DND-41 (cell line): Measurements from ENCODE around the gene CCDC60.

Experiments
- ATAC-seq: fragments of 200-7000 bp; cut with Tn5 transposase; 3 replicates; pipeline ENCODE4 v1.9.1; 2021; ENCODE audit warnings: low read depth; ENCODE audit not compliant: insufficient read depth
- DNase-seq: peaks from one replicate; pipeline ENCODE4 v3.0.0-alpha.2; 2020
- H2AFZ ChIP-seq: 2 replicates; pipeline ENCODE4 v1.6.0; 2012; ENCODE audit warnings: low read depth, low read length
- H3K27ac ChIP-seq: 2 replicates; pipeline ENCODE4 v1.5.1; 2012; ENCODE audit warnings: low read length, inconsistent platforms
- H3K27me3 ChIP-seq: fragments of 200-600 bp; sonication (generic); 2 replicates; pipeline ENCODE4 v1.6.0; 2012; ENCODE audit warnings: low read length, mild to moderate bottlenecking, inconsistent platforms; ENCODE audit not compliant: insufficient read depth, poor library complexity
- H3K36me3 ChIP-seq: 2 replicates; pipeline ENCODE4 v1.5.1; 2012; ENCODE audit warnings: low read length, inconsistent platforms; ENCODE audit not compliant: insufficient read depth
- H3K4me1 ChIP-seq: 2 replicates; pipeline ENCODE4 v1.5.1; 2012; ENCODE audit warnings: mild to moderate bottlenecking, low read length; ENCODE audit not compliant: insufficient read depth
- H3K4me2 ChIP-seq: 2 replicates; pipeline ENCODE4 v1.6.0; 2012; ENCODE audit warnings: mild to moderate bottlenecking, moderate library complexity, low read length, inconsistent platforms; ENCODE audit not compliant: insufficient read depth
- H3K4me3 ChIP-seq, 2 experiments: fragments of 200-600 bp in 1 of 2; shearing (Covaris generic) in 1 of 2; 2 replicates each; pipeline ENCODE4 v1.5.1; 2012 to 2016; ENCODE audit warnings: inconsistent platforms in 2 of 2, low read length in 2 of 2, mild to moderate bottlenecking in 2 of 2, low read depth in 1 of 2, moderate library complexity in 1 of 2
- H3K79me2 ChIP-seq: 2 replicates; pipeline ENCODE4 v1.6.0; 2012; ENCODE audit warnings: low read length, inconsistent platforms; ENCODE audit not compliant: insufficient read depth
- H3K9ac ChIP-seq: 2 replicates; pipeline ENCODE4 v1.6.0; 2012; ENCODE audit warnings: low read depth, mild to moderate bottlenecking, inconsistent platforms, low read length, moderate library complexity
- H3K9me3 ChIP-seq: 2 replicates; pipeline ENCODE4 v1.5.1; 2012; ENCODE audit warnings: low read length, moderate library complexity, mild to moderate bottlenecking, inconsistent platforms; ENCODE audit not compliant: insufficient read depth, severe bottlenecking
- H4K20me1 ChIP-seq: 2 replicates; pipeline ENCODE4 v1.6.0; 2012; ENCODE audit warnings: low read length; ENCODE audit not compliant: insufficient read depth
- CTCF ChIP-seq: IDR thresholded peaks from 2 replicates; pipeline ENCODE4 v1.5.1; 2012; ENCODE audit warnings: borderline replicate concordance, low read length, moderate library complexity, mild to moderate bottlenecking; ENCODE audit not compliant: poor library complexity, severe bottlenecking; ENCODE audit errors: extremely low read depth
- EZH2 ChIP-seq: IDR thresholded peaks from 3 replicates; pipeline ENCODE4 v1.6.1; 2012; ENCODE audit warnings: borderline replicate concordance, low read depth, mild to moderate bottlenecking, moderate library complexity, low read length, inconsistent platforms; ENCODE audit not compliant: severe bottlenecking

The CCDC60 gene

GRCh38 chr12:119432949-119433348 lies 98.4 kb downstream of the CCDC60 start:
- no peaks in the 10 kb centered on the region for H3K27me3 ChIP-seq
- no peak for DNase-seq

GRCh38 chr12:119440803-119441360 lies 106.4 kb downstream of the CCDC60 start:
- Histone ChIP-seq H3K4me3 (no peak overlapping the region), H3K36me3 (no peaks in the 10 kb centered on the region), H3K9me3 (no peaks in the 10 kb centered on the region), H3K27me3 (no peaks in the 10 kb centered on the region), H3K4me2 (no peak overlapping the region), H3K9ac (no peak overlapping the region), H3K27ac (no peak overlapping the region), H2AFZ (no peak overlapping the region), H3K79me2 (no peaks in the 10 kb centered on the region), H4K20me1 (no peaks in the 10 kb centered on the region), H3K4me1 (no peaks in the 10 kb centered on the region)
- TF ChIP-seq CTCF: no peak
- TF ChIP-seq EZH2: no peak
- ATAC-seq (no peak), DNase-seq (no peak)

More at GRCh38 chr12:119432949-119433348, 98.4 kb downstream of the CCDC60 start:
- Histone ChIP-seq H3K4me2 (no peak overlapping the region), H3K36me3 (no peaks in the 10 kb centered on the region), H3K79me2 (no peaks in the 10 kb centered on the region), H3K4me1 (no peaks in the 10 kb centered on the region), H4K20me1 (no peaks in the 10 kb centered on the region), H3K9ac (no peak overlapping the region), H3K27ac (no peak overlapping the region), H2AFZ (no peak overlapping the region), H3K9me3 (no peaks in the 10 kb centered on the region), H3K4me3 (no peak overlapping the region)
- ATAC-seq: no peak
- TF ChIP-seq EZH2 (no peak), CTCF (no peak)

GRCh38 chr12:119444462-119445044 lies 110.0 kb downstream of the CCDC60 start:
- no peaks in the 10 kb centered on the region for H3K9me3 ChIP-seq
- no peak overlapping the region for H3K27ac ChIP-seq
- TF ChIP-seq EZH2: no peak
- TF ChIP-seq CTCF: peak; percentile 99
- H3K4me3 ChIP-seq: no peak overlapping the region
- H3K36me3 ChIP-seq: no peaks in the 10 kb centered on the region
- H4K20me1 ChIP-seq: no peaks in the 10 kb centered on the region
- H3K9ac ChIP-seq: no peak overlapping the region
- no peaks in the 10 kb centered on the region for H3K4me1 ChIP-seq
- peaks cover 10% of the 10 kb centered on the region for H3K27me3 ChIP-seq
- DNase-seq: peak; percentile 58
- no peak overlapping the region for H3K4me2 ChIP-seq
- H2AFZ ChIP-seq: no peak overlapping the region
- H3K79me2 ChIP-seq: no peaks in the 10 kb centered on the region
- ATAC-seq: peak; percentile 68
